T-helper 1 cell (primary cell): ENCODE results near the gene GNB1.
"Not testable (repeated sequence)": the region's sequence is repeated elsewhere in the genome, so short reads cannot be mapped to it uniquely, and the experiment has no call there.

ENCODE experiments used
- DNase-seq, 5 donors: peaks; one replicate each; pipeline ENCODE4 v3.0.0-alpha.2; 2012 to 2020

The GNB1 gene

DNA sequence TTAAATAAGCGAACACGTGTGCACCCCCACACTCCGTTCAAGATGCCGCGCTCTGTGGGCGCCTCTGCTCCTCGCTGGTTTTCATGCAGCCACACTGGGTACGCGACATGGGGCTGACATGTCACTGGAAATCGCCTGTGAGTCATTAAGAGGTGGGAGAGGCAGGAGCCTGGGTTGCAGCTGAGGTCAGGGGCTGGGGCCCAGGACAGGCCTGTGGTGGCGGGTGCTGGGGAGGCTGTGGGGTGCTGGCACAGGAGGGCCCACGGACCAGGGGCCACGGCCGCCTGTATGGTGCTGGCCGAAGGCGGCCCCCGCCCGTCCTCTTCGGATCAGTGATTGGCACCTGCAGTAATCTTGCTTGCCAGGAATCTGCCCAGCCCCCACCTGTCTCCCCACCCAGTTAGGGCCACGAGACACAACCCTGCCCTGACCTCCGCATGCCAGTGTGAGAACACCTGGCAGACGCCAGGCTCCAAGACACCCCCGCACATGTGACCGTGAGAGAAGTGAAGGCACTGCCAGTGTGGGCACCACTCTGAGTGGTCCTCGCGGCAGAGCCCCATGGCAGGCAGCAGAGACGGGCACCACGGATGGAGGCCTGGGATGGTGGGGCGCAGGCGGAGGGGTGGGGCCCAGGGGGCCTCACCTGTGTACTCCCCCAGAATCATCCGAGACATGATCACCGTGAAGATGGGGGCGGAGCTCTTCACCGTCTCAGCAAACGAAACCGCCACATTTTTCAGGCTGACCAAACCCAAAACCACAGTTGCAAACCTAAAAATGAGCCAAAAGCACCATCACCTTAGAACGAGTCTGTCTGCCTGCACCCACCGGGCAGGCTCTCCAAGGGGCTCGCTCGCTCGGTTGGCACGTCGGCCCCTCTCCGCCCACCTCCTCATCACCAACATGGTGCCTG, 153.0 kb downstream of the GNB1 start:
- DNase-seq, result not testable (repeated sequence)
